GM10847 (cell line): Measurements from ENCODE around the gene CORO1A.

Source experiments
- POLR2A ChIP-seq: IDR thresholded peaks from 2 replicates; pipeline ENCODE4 v1.6.1; 2011; ENCODE audit not compliant: insufficient read length; ENCODE audit errors: extremely low read depth

CORO1A gene

GRCh38 chr16:30183233-30184095 lies at the start of gene CORO1A:
CORO1A (plus strand) TSS chr16:30183602; CDS start chr16:30185210, 1,608 bp downstream.
- peak; percentile 91 for TF ChIP-seq POLR2A

- no peak for TF ChIP-seq POLR2A
Measured at GRCh38 chr16:30136971-30137605, 46.3 kb upstream of the CORO1A start.

GRCh38 chr16:30137897-30138296 lies 45.5 kb upstream of the CORO1A start:
- TF ChIP-seq POLR2A = no peak

- TF ChIP-seq POLR2A = no peak
Measured at GRCh38 chr16:30139583-30140481, 43.6 kb upstream of the CORO1A start.

GRCh38 chr16:30141750-30142149 lies 41.7 kb upstream of the CORO1A start:
- no peak for TF ChIP-seq POLR2A

GRCh38 chr16:30142672-30143346 lies 40.6 kb upstream of the CORO1A start:
- TF ChIP-seq POLR2A = no peak

GRCh38 chr16:30143347-30143702 lies 40.1 kb upstream of the CORO1A start:
- no peak for TF ChIP-seq POLR2A

- TF ChIP-seq POLR2A = no peak
Measured at GRCh38 chr16:30144017-30144416, 39.4 kb upstream of the CORO1A start.

GRCh38 chr16:30144917-30145316 lies 38.5 kb upstream of the CORO1A start:
- no peak for TF ChIP-seq POLR2A

GRCh38 chr16:30145657-30146056 lies 37.7 kb upstream of the CORO1A start:
- TF ChIP-seq POLR2A = no peak

GRCh38 chr16:30147843-30148510 lies 35.4 kb upstream of the CORO1A start:
- no peak for TF ChIP-seq POLR2A

- TF ChIP-seq POLR2A = no peak
Measured at GRCh38 chr16:30149250-30149930, 34.0 kb upstream of the CORO1A start.

GRCh38 chr16:30151091-30151490 lies 32.3 kb upstream of the CORO1A start:
- no peak for TF ChIP-seq POLR2A

- no peak for TF ChIP-seq POLR2A
Measured at GRCh38 chr16:30152517-30152916, 30.9 kb upstream of the CORO1A start.
